DMS79 (cell line): ENCODE measurements around the gene PITHD1.
"Not testable (repeated sequence)": the region's sequence is repeated elsewhere in the genome, so short reads cannot be mapped to it uniquely, and the experiment has no call there.

Experiments
- DNase-seq: peaks from one replicate; lab custom pipeline; 2025; lab: John Stamatoyannopoulos, UW

The PITHD1 gene, protein sequence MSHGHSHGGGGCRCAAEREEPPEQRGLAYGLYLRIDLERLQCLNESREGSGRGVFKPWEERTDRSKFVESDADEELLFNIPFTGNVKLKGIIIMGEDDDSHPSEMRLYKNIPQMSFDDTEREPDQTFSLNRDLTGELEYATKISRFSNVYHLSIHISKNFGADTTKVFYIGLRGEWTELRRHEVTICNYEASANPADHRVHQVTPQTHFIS

GRCh38 chr1:23777979-23778814, at the start of gene PITHD1:
Gene PITHD1, plus strand, starts transcription at chr1:23778418. Its CDS starts 98 bp downstream, at chr1:23778516.
- peak; percentile 83 for DNase-seq

GRCh38 chr1:23732363-23733224, 45.6 kb upstream of the PITHD1 start:
- DNase-seq: no peak

DNA sequence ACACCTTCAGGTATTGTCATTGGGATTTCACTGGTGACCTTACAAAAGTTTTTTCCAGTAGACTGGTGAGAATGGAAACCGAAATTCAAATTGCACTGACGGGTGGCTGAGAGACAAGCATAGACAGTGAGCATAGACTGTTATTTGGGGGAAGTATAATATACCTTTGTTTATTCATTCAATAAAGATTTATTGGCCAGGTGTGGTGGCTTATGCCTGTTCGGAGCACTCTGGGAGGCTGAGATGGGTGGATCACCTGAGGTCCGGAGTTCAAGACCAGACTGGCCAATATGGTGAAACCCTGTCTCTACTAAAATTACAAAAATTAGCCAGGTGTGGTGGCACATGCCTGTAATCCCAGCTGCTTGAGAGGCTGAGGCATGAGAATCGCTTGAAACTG, 44.9 kb upstream of the PITHD1 start:
- DNase-seq: not testable (repeated sequence)

GRCh38 chr1:23736437-23737134, 41.6 kb upstream of the PITHD1 start:
- no peak for DNase-seq

DNA sequence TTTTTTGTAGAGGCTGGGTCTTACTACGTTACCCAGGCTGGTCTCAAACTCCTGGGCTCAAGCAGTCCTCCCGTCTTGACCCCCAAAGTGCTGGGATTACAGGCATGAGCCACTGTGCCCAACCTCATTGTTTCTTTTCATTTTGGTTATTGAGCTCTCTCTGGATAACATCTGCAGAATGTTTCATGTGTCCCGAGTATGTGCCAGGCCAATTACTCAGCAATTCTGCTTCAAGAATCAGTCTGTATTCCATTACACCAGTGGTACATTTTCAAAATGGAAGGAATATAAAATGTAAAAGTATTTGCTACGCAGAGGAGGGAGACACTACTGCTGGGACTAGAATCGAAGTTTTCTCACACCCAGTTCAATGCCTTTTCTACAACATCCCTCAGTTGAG, 36.6 kb upstream of the PITHD1 start:
- no peak for DNase-seq

- DNase-seq: peak; percentile 24
Measured at GRCh38 chr1:23742670-23743286, 35.4 kb upstream of the PITHD1 start.

DNA sequence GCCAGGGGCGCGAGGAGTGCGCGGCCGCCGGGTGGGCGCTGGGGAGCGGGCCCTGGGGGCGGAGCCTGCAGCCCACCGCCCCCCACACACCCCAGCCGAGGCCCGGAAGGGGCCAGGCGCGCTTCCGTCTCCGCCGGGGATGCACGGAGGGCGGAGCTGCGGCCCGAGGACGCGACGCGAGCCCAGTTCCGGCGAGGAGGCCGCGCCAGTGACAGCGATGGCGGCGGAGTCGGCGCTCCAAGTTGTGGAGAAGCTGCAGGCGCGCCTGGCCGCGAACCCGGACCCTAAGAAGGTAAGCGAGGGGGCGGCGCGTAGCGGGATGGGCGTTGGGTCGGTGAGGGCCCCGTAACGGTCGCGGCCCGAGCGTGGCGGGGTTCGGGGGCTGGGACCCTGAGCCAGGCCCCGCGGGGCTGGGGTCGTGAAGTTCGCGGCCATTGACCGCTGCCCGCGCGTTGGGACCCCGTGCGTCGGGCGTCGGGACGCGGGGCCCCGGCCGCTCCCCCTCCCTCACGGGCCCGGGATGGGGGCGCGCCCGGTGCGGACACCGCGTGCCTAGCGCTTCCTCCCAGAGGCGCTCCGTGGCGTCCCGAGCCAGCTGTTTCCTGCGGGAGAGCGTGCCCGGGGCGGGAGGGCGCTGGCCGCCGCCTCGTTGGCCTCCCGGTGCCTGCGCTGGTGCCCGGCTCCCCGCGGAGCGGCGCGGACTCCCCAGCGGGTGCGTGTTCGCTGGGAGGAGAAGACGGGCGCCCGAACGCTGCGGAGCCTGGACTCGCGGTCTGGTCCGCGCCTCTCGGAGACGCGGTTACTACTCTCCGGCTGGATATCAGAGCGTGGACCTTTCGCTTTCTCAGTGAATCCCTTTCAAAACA, 34.7 kb upstream of the PITHD1 start, which contains the start of gene ELOA:
Gene ELOA (plus strand): TSS at position 185 of the 866 bp plus-strand sequence. CDS start 33 bp downstream, at position 218.
- peak; percentile 56 for DNase-seq

DNA sequence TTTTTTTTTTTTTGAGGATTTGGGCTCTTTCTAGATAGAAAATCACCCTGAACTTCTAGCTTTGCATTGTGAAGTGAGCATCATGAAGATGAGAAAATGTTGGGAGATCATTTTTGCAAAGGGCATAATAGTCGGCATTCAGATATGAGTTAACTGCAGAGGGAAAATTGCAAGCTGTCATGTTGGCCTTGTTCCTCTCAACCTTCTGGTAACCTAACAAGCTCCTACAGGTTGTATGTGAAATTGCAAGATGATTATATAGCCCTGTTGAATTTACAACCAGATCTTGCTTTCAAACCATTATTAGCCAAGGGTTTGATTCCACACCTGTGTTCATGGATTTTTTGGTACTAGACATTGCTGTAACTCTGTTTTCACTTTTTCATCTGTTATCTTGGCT, 32.7 kb upstream of the PITHD1 start:
- no peak for DNase-seq

- no peak for DNase-seq
Measured at GRCh38 chr1:23748016-23748415, 30.2 kb upstream of the PITHD1 start.

GRCh38 chr1:23751050-23751814, 27.0 kb upstream of the PITHD1 start:
- peak; percentile 9 for DNase-seq

GRCh38 chr1:23751815-23752200, 26.4 kb upstream of the PITHD1 start:
- no peak for DNase-seq

GRCh38 chr1:23752909-23753308, 25.3 kb upstream of the PITHD1 start:
- no peak for DNase-seq

DNA sequence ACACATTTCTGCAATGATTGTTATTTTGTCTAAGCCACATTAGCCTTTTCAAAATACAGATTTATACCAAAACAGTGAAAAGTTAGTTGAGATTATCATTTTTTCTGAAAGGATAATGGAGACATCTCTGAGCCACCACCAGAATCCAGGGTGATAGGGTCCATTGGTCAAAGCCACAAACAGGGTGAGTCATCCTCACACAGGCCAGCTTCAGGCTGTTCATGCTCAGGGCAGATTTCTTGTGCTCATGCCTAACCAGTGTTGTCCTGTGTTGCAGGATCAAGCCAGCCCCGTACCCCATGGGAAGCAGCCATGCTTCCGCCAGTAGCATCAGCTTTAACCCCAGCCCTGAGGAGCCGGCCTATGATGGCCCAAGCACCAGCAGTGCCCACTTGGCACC, 21.5 kb upstream of the PITHD1 start:
- DNase-seq: no peak

- no peak for DNase-seq
Measured at GRCh38 chr1:23757812-23758211, 20.4 kb upstream of the PITHD1 start.

GRCh38 chr1:23759277-23759676, 18.9 kb upstream of the PITHD1 start:
- no peak for DNase-seq

DNA sequence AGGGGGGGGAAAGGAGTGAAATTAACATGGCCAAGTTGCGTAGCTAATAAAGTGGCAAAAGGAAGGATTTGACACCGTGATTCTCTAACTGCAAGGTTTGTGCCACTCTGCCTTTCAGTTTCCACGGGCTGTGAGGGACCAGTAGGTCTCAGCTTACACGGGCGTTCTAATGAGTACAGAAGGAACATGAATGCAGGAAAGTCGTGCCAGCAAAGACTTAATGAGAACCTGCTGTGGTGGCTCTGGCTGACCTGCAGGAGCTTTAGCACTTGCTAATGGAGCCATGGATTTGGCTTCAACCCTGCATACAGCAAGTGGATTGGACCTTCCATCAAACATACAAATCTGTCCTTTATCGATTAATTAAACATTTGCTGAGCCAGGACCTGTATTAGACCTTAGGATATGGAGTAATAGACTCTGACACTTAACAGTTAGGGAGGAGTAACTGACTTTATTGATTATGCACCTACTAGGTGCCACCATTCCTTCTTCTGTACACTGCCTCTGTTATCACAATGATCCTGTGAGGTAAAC, 15.1 kb upstream of the PITHD1 start:
- DNase-seq: no peak

DNA sequence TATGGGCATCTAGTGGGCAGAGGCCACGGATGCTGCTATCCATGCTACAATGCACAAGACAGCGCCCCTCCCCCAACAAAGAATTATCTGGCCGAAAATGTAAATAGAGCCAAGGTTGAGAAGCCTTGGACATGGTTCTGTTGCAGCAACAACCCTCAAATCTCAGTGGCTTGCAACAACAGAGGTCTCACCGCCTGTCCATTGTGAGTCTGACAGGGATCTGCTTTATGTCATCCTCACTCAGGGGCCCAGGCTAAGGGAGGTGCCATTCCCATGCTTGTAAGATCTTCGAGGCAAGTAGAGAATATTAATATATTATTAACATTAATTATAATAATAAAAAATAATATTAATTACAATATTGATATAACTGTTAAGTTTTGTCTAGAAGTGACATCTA, 9.5 kb upstream of the PITHD1 start:
- no peak for DNase-seq

GRCh38 chr1:23772049-23772853, 6.0 kb upstream of the PITHD1 start:
- DNase-seq: peak; percentile 44

DNA sequence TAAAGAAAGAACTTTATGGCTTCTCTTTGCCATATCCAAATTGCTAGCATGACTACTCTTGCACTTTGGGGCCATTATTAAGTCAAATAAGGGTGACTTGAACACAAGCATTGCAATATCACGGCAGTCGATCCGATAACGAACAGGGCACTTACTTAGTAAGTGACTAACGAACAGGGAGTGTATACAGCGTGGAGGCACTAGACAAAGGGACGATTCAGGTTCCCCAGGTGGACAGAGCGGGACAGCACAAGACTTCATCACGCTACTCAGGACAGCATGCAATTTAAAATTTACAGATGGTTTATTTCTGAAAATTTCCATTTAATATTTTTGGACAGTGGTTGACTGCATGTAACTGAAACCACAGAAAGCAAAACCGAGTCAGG, 5.4 kb upstream of the PITHD1 start:
- no peak for DNase-seq
